Right lobe of liver (tissue), 4 donors: Measurements from ENCODE around the gene SH3RF3.
A peak's percentile ranks its signal among the peaks of the same experiment; 100 is the strongest.

Source experiments
- POLR2A ChIP-seq: fragments of 450-650 bp; IDR thresholded peaks from one replicate; pipeline ENCODE4 v1.6.1; 2017; ENCODE audit warnings: antibody characterized with exemption, mild to moderate bottlenecking
- TF ChIP-seq, protein P1 (sequence below), 4 donors: fragments of 200-600 bp in 3 of 4; fragments of 450-650 bp in 1 of 4; IDR thresholded peaks; one replicate each; pipeline versions ENCODE4 v1.5.1 to v1.8.0; 2016 to 2022; ENCODE audit warnings: antibody characterized with exemption in 4 of 4, mild to moderate bottlenecking in 2 of 4
- donor health status: DM: no; HTN: no; CAD: no.
- donor health status: DM: no; HTN: no; CAD: no.
- donor health status: DM: no; HTN: yes; CAD: no.

DNA sequence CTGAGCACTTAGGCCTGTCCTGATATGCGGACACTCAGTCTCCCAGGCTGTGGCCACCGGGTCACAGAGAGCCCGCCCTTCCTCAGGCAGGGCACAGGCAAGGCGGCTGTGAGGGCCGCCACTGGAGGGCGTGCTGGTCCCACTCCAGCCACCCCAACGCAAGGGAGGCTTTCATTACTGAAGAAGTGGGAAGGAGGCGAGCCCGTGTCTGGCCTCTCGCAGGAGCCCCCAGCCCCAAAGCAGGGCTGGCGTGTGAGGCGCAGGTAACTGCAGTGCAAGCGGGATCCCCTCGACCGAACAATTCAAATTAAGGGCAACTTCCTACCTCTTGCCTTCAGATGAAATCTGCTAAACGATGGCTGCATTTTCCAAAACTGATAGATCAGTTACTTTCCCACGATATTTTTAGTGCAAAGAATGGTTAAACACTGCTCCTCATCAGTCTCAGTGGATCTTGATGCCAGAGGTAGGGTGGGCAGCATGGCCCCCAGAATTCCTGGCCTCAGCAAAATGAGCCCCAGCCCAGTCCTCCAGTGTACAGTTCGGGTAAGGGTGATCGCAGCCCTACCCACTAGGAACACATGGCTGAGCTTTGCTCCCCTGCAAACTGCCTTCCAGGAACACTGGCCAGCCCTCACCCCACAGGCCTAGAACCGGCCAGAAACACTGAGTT is 387.6 kb downstream of the SH3RF3 start:
- TF ChIP-seq, protein P1, sequence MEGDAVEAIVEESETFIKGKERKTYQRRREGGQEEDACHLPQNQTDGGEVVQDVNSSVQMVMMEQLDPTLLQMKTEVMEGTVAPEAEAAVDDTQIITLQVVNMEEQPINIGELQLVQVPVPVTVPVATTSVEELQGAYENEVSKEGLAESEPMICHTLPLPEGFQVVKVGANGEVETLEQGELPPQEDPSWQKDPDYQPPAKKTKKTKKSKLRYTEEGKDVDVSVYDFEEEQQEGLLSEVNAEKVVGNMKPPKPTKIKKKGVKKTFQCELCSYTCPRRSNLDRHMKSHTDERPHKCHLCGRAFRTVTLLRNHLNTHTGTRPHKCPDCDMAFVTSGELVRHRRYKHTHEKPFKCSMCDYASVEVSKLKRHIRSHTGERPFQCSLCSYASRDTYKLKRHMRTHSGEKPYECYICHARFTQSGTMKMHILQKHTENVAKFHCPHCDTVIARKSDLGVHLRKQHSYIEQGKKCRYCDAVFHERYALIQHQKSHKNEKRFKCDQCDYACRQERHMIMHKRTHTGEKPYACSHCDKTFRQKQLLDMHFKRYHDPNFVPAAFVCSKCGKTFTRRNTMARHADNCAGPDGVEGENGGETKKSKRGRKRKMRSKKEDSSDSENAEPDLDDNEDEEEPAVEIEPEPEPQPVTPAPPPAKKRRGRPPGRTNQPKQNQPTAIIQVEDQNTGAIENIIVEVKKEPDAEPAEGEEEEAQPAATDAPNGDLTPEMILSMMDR (IDR thresholded peaks at IDR 0.05), result peak; percentile 56 to 91 (median 81)
- no peak for TF ChIP-seq POLR2A
